HG03565 (cell line): ENCODE results near the gene RAB43.
"Not testable (repeated sequence)": the region's sequence is repeated elsewhere in the genome, so short reads cannot be mapped to it uniquely, and the experiment has no call there.

Experiments
- ATAC-seq: cut with Tn5 transposase; IDR thresholded peaks from one replicate; pipeline ENCODE4 v1.9.1; 2021; ENCODE audit warnings: mild to moderate bottlenecking, moderate library complexity; ENCODE audit not compliant: unreplicated experiment

Gene RAB43

DNA sequence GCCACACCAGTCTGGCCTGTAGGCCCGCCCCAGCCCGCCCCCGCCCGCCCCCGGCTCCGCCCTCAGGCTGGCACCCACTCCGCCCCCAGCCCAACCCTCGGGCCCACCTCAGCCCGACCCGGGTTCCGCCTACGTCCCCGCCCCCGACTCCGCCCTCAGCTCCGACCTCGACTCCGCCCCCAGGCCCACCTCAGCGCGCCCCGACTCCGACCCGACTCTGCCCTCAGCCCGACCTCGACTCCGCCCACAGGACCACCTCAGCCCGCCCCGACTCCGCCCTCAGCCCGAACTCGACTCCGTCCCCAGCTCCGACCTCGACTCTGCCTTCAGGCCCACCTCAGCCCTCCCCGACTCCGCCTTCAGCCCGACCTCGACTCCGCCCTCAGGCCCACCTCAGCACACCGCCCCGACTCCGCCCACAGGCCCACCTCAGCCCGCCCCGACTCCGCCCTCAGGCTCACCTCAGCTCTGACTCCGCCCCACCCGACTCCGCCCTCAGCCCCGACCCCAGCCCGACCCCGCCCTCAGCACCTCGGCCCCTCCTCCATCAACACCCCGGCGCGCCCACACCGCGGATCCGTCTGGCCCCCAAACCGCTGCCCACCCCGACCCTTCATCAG is at the start of gene RAB43:
Gene RAB43, minus strand, starts transcription at position 13 of the 620 bp plus-strand sequence. CDS start 315 bp downstream, outside the sequence.
- ATAC-seq = peak; percentile 24

DNA sequence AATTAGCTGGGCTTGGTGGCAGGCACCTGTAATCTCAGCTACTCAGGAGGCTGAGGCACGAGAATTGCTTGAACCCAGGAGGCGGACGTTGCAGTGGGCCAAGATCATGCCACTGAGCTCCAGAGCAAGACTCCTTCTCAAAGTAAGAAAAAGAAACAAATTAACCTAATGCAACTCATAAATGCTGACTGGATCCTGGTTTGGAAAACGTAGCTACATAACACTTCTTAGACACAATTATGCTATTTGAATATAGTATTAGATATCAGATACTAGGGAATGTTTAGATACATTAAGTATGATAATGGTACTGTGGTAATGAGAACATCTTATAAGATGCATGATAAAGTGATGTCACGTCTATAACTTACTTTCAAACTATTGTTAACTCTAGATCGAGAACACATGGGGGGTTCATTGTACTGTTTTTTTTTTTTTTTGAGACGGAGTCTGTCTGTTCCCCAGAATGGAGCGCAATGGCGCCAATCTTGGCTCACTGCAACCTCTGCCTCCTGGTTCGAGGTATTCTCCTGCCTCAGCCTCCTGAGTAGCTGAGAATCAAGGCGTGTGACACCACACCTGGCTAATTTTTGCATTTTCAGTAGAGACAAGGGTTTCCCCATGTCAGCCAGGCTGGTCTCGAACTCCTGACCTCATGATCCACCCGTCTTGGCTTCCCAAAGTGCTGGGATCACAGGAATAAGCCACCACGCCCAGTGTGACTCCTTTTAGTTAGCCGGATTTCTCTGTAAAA is 45.2 kb upstream of the RAB43 start:
- ATAC-seq = no peak

DNA sequence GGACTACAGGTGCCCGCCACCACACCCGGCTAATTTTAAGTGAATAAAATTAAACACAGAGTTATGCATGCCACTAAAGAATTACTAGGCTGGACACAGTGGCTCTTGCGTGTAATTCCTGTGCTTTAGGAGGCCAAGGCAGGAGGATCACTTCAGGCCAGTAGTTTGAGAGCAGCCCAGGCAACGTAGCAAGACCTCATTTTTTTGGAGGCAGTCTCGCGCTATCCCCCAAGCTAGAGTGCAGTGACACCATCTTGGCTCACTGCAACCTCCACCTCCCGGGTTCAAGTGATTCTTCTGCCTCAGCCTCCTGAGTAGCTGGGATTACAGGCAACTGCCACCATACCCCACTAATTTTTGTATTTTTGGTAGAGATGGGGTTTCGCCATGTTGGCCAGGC is 44.0 kb upstream of the RAB43 start:
- not testable (repeated sequence) for ATAC-seq

DNA sequence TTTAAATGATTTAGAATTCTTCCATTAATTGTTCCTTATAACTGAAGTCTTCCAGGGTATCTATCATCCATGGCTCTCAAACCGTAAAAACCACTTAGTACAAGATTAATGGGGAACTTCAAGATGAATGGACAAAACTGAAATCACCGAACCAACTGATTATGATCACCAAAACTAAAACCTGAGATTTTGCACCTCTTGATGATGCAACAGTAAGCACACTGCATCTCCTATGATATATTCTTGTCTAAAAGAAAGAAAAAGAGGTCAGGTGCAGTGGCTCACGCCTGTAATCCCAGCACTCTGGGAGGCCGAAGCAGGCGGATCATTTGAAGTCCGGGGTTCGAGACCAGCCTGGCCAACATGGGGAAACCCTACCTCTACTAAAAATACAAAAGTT is 42.9 kb upstream of the RAB43 start:
- ATAC-seq = no peak

DNA sequence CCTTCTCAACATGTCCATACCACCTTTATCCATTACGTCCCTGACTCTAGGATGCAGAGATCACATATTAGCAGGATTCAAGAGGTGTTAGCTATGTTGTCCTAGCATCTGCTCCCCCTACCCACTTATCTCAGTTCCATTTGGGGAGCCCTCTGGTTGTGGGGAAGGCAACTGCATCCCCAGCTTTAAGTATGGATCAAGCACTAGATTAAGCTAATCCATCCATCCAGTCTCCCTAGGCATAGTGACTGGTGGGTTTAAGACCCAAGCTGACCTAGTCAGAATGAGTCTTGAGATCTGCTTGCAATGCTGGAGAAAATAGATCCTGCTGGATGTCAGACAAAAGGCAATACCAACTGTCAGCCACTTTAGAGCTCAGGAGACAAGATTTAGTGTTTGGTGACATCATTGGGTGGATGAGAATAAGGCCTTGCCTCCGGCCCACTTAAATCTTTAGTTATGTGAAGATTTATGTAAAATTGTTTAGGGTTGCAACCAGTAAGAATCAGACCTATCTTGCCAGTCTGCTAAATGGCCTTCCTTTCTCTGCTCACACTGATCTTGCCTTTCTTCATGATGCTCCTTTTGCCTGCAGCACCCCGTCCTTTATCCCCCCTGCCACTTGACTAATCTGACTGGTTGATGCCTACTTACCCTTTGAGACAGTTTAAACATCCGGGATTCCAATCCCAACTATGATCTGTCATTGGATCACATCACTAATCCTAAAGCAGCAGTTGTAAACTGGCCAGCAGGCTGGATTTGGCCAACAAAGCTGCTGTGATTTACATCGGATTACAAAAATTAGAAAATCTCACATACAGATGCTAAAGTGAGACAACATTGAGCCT is 41.4 kb upstream of the RAB43 start:
- ATAC-seq = no peak

DNA sequence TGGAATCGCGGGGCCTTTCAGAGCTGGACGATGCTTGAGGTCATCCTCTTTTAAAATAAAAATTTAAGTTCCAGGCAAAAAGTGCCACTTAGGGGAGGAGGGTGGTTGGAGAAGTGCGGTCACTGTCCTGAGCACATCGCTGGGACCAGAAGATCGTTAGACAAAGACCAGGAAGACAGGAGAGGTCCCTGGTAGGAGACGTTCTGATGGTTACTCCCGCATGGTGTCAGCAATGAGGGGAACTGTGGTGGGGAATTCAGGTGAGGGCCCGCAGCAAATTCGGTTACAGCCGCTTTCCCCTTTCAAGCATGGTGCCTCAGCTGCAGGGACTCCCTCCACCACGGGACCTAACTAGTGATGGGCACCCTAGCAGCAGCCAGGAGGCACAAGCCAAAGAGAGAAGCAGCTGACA is 40.3 kb upstream of the RAB43 start:
- no peak for ATAC-seq

DNA sequence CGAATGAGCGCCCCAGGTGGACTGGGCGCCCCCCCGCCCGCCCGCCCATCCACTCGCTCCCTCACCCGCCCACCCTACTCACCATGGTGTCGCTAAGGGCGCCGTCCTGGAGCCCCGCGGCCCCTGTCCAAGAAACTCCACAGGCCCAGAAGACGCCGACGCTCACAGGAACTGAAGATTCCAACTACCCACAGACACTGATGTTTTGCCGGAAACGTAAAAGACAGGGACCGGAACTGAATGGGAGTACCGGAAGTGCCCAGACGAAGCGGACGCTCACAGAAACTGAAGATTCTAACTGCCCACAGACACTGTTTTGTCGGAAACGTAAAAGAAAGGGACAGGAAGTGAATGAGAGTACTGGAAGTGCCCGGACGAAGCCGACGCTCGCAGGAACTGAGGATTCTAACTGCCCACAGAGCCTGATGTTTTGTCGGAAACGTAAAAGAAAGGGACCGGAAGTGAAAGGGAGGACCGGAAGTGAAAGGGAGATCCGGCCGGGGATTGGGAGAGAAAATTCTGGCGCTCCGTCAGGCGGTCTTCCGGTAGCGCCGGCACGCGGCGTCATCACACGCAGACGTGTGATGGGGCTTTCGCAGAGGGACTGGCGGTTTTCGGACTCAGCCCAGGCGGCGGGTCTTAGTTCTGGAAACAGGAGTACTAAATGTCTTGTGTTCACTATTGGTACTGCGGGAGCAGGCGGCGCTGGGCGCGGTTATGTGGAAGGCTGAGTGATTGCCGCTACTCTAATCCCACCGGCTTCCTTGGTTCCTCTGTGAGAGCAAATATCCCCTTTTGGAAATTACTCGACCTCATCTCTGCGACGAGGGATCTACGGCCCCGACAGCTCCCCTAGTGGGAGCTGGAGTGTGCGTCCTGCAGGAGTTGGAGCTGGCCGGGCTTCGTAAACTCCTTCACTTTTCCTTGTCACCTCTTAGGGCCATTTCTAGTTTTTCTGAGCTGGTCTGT is 39.6 kb upstream of the RAB43 start, which contains the start of gene ISY1:
Gene ISY1, minus strand, starts transcription at position 173 of the 969 bp plus-strand sequence. Its CDS starts 88 bp downstream, at position 85.
- peak; percentile 63 for ATAC-seq

DNA sequence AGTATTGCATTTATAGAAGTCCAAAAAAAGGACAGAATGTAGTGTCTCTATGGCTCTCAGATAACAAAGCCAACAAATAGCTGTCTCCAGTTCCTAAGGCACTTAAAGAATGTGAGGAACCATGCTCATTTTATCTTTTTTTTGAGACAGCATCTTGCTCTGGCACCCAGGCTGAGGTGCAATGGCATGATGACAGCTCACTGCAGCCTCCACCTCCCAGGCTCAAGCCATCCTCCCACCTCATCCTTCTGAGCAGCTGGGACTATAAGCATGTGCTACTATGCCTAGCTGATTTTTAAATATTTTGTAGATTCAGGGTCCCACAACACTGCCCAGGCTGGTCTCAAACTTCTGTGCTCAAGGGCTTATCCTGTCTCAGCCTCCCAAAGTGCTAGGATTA is 23.2 kb upstream of the RAB43 start:
- ATAC-seq = no peak

DNA sequence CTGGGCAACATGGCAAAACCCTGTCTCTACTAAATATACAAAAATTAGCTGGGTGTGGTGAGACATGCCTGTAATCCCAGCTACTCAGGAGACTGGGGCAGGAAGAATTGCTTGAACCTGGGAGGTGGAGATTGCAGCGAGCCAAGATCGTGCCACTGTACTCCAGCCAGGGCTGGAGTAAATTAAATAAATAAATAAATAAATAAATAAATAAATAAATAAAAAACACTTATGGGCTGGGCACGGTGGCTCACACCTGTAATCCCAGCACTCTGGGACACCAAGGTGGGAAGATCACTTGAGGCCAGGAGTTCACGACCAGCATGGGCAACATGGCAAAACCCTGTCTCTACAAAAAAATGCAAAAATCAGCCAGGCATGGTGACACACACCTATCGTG is 19.4 kb upstream of the RAB43 start:
- ATAC-seq = not testable (repeated sequence)

DNA sequence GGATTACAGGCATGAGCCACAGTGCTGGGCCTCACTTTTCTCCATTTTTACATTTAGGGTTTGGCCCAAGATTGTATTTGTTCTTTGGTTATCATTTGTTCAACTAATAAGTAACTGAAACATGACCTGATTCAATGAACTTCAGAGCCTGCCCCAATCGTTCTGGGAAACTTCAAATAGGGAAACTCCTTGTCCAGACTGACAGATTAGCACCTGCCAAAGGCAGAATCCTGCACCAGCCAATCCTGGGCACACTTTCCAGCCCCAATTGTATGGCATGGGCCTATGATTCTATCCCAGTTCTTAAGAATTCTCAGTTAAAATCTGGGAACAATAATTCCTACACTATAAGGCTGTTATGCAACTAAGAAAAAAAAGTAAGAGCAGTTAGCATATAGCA is 18.3 kb upstream of the RAB43 start:
- no peak for ATAC-seq

DNA sequence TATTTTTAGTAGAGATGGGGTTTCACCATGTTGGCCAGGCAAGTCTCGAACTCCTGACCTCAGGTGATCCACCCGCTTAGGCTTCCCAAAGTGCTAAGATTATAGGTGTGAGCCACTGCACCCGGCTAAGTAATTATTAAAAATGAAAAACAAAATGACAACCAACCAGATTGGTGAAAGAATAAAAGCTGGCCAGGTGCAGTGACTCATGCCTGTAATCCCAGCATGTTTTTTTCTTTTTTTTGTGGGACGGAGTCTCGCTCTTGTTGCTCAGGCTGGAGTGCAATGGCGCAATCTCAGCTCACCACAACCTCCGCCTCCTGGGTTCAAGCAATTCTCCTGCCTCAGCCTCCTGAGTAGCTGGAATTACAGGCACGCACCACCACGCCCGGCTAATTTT is 14.7 kb upstream of the RAB43 start:
- not testable (repeated sequence) for ATAC-seq

DNA sequence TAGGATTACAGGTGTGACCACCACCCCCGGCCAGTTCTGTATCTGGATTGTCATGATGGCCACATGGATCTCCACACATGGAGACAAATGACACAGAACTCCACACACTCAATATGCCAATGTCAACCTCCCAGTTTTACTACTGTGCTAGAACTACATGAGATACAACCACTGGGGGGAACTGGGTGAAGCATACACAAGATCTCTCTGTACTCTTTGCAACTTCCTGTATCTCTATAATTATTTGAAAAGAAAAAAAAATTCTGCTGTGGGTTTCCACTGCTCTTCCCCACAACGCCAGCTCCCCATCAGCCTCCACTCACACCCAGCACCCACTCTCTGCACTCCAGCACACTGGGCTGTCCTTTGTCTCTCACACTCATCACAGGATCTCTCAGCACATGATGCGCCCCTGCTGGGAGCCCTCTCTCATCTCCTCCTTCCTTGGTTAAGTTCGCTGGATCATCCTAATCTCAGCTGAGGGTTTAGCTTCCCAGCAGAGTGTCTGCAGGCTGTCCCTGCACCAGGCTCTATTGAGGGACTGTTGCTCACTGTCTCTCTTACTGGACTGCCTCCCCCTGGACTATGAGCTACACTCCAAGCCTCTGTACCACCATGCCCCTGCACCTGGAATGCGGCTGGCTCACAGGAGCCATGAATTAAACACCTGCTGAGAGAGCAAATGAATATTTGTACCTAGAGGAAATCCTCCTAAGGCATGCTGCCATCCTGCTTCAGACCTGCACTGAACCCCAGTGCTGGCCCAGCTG is 10.7 kb upstream of the RAB43 start:
- no peak for ATAC-seq

DNA sequence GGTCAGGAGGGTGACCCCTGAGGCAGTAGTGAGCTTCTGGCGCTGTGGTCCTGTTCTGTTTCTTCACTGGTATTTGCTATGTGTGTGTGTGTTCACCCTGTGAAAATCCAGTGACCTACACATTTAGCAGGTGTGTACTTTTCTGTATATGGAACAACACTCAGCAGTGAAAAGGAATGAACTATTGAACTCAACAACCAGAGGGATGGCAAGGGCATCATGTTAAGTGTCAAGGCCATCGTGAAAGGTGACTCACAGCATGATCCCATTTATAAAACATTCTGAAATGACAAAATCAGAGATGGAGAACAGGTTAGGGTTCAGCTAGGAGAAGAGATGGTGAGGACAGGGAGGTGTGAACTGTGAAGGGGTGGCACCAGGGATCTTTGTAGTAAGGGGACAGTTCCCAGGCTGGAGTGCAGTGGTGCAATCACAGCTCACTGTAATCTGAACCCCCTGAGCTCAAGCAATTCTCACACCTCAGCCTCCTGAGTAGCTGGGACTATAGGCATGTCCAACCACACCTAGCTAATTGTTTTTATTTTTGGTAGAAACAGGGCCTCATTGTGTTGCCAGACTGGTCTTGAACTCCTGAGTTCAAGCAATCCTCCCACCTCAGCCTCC is 10.0 kb upstream of the RAB43 start:
- no peak for ATAC-seq

DNA sequence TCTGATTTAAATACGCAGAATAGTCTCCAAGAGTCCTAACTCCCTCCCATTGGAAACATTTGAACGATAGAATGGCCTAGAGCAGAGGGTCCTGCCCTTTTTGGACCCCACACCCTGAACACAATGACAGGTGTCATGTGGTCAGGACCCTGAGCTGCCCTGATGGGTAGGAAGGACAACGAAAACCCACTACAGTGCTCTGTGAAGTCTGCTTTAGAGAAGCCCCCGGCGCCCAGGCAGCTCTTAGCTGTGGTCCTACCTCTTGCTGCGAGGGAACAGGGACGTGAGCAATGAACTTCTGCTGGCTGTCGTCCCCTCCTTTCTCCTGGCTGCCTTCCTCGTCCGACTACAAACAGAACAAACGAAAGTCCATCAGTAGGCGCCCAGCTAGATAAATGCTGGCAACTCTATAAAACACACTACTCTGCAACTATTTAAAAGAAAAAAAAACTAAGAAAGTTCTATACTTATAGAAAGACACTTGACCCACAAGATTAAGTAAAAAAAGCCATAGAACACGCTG is 8.7 kb upstream of the RAB43 start:
- ATAC-seq = no peak

DNA sequence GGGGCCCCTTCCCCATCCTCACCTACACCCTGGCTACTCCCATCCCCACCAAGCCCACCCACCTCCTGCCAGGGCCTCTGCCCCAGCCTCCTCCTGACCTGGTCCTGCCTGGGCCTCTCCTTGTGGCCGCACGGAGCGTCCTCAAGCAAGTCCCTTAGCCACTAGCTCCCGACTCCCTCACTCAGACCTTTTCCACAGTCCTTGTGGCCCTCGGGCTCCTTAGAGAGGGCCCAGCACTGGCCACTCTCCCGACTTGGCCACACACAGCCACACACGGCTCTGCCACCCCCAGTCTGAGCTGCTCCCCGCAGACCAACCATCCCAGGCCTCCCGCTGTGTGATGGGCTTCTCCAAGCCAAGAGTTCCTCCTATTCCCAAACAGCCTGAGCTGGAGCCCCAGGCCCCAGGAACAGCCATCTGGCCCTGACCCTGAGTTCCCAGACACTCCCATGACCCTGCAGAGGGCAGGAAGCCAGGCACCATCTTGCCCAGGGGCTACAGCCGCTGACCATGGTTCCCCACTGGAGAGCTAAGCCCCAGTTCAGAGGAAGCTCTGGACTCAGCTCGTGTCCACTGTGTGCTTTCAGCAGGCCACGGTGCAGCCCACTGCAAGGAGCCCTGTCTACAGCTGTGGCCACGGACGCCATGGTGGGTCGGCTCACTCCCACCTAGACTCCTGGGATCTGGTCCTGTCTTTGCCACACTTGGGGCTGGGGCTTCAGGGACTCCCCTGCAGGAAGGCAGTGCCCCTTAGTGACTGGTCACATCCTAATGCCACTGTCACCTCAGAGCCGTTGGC is 7.0 kb upstream of the RAB43 start:
- no peak for ATAC-seq

DNA sequence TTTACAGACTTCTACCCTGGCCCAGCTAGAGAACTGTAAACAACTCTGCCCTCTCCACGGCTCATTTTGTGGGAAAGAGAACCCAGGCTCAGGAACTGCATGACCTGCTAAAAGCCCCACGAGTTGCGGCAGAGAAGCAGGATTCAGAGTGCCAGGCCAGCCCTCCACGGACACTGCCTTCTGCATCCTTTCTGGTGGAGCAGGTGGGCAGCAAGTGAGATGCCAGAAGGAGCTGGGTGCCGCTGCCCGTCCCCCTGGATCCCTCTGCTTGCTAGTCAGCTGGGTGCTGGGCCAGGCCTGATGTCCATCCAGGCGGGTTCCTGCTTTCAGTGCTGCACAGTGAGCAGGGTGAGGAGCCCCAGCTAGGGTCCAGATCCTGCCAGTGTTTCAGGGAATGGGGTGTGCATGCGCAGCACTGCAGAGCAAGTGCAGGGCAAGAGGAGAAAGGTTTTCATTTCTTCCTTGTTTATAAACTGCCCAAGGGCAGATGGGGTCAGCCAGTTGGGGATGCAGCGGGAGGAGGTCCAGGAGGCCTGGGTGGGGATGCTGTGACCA is 5.2 kb upstream of the RAB43 start:
- ATAC-seq = no peak

DNA sequence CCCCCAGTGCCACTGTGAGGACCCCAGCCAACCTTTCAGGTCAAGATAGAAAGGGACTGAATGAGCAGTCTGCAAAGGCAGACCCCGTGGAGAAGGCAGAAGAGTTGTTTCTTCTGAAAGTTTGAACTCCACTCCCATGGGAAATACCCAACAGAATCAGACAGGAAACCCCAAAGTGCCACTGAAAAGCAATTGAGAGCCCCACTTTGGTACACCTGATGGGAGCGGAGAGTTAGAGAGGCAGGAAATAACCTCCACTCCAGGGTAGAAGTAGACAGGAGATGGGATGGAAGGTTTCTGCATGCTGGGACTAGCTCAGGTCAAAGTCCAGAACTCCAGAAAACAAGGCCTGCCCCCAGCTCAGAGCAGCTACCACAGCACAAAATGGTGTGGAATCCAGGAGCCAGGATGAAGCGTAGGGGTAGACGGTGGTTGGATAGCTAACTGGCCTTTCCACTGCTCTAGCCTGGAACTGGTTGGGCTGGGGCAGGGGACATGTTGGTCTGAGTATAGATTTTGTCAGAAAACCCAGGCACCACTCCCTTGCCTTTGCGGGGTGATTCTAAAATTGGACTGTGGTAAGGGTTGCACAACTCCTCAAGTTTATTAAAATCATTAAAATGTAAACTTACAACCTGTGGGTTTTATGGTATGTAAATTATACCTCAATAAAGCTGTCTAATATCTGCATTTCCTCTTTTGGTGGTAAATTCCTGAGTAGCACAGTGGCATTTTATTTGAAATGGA is 1.9 kb upstream of the RAB43 start:
- no peak for ATAC-seq
